GM23248 (cell line): Measurements from ENCODE around the gene TAF11L9.
"Not testable (repeated sequence)": the region's sequence is repeated elsewhere in the genome, so short reads cannot be mapped to it uniquely, and the experiment has no call there.

Experiments
- EZH2 ChIP-seq: fragments of 200-600 bp; sonication (generic); IDR thresholded peaks from 2 replicates; pipeline ENCODE4 v1.6.1; 2018; ENCODE audit warnings: antibody characterized with exemption, mild to moderate bottlenecking; ENCODE audit not compliant: insufficient read depth, poor library complexity, severe bottlenecking
- EZH2phosphoT487 ChIP-seq: fragments of 200-600 bp; sonication (generic); IDR thresholded peaks from 2 replicates; pipeline ENCODE4 v1.6.1; 2018; ENCODE audit warnings: antibody characterized with exemption, moderate library complexity, mild to moderate bottlenecking, low read depth; ENCODE audit not compliant: insufficient read depth

DNA sequence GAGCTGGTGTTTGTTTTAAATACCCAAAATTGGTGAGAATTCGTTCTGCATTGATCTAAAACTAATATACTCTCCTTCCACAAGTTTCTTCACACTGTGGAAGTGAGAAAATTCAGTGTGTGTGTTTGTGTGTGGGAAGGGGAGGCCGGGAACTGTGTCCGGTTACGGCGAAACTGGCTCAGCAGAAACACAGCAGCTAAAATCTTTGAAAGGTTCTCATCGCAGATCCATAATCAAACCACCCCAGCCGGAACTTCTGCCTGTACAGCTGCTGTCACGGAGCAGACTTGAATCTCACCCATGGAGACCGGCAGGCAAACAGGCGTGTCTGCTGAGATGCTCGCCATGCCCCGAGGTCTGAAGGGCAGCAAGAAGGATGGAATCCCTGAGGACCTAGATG, 37.6 kb upstream of the TAF11L9 start, which contains the start of gene TAF11L13:
- not testable (repeated sequence) for TF ChIP-seq EZH2, EZH2phosphoT487
